GM20000 (cell line): ENCODE results near the gene BOD1L2.

ENCODE experiments used
- DNase-seq: peaks from one replicate; pipeline ENCODE4 v3.0.0; 2012; ENCODE audit warnings: low spot score
- TF ChIP-seq, protein P1 (sequence below): IDR thresholded peaks from 2 replicates; pipeline ENCODE4 v1.5.1; 2012; ENCODE audit warnings: mild to moderate bottlenecking, control low read depth; ENCODE audit errors: extremely low read depth, missing control alignments

BOD1L2 gene

DNA sequence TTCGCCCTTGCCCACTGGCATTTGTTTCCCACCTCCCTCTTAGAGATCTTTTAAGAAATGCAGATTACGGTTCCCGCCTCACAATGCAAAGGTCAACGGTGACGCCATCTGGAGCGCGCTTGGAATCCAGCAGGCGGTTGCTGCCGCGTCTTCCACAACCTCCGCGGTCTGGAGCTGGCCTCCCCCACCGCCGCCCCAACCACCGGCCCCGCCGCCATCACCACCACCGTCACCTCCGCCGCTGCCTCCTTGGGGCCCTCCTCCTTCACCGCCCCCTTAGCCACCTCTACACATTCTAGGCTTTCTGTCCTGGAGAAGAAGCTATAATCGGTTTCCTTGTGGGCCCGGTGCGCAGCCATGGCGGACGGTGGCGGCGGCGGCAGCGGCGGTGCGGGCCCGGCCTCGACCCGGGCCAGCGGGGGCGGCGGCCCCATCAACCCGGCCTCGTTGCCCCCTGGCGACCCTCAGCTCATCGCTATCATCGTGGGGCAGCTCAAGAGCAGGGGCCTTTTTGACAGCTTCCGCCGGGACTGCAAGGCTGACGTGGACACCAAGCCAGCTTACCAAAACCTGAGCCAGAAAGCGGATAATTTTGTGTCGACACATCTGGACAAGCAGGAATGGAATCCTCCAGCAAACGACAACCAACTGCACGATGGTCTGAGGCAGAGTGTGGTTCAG, at the start of gene BOD1L2:
TSS of gene BOD1L2 (plus strand) at position 132 of the 681 bp plus-strand sequence. CDS start at position 358, 226 bp downstream.
- no peak for DNase-seq
- TF ChIP-seq, protein P1, sequence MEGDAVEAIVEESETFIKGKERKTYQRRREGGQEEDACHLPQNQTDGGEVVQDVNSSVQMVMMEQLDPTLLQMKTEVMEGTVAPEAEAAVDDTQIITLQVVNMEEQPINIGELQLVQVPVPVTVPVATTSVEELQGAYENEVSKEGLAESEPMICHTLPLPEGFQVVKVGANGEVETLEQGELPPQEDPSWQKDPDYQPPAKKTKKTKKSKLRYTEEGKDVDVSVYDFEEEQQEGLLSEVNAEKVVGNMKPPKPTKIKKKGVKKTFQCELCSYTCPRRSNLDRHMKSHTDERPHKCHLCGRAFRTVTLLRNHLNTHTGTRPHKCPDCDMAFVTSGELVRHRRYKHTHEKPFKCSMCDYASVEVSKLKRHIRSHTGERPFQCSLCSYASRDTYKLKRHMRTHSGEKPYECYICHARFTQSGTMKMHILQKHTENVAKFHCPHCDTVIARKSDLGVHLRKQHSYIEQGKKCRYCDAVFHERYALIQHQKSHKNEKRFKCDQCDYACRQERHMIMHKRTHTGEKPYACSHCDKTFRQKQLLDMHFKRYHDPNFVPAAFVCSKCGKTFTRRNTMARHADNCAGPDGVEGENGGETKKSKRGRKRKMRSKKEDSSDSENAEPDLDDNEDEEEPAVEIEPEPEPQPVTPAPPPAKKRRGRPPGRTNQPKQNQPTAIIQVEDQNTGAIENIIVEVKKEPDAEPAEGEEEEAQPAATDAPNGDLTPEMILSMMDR = no peak

GRCh38 chr18:57107140-57107832, 39.6 kb upstream of the BOD1L2 start:
- DNase-seq = no peak
- TF ChIP-seq, protein P1 = no peak

- no peak for DNase-seq
- TF ChIP-seq, protein P1 = no peak
Measured at GRCh38 chr18:57110290-57110689, 36.6 kb upstream of the BOD1L2 start.

DNA sequence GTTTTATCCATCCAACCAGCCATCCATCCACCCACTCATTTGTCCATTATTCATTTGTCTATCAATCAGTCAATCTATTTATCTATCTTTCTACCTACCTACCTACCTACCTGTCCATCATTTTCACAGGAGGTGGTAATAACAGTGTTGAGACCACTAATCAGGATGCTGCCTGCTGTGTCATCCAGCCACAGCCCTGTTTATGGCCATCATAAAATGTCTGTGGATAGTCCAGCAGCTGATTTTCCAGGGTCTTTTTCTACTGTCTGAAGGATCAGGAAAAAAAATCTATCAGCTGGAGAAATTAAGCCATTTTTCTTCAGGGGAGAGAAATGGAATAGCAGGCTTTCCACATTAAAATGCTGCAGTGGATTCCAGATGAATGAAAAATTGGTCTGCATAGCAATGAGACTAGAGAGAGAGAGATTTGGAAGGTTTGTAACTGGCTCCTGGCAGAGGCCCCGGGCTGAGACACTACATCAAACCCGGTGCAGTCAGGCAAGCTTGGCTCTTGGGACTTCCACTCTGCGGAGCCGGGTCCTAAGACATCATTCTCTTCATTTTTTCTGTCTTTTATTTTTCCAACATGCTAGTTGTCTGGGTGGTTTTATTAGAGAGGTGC, 33.0 kb upstream of the BOD1L2 start:
- TF ChIP-seq, protein P1 = no peak
- DNase-seq = no peak

DNA sequence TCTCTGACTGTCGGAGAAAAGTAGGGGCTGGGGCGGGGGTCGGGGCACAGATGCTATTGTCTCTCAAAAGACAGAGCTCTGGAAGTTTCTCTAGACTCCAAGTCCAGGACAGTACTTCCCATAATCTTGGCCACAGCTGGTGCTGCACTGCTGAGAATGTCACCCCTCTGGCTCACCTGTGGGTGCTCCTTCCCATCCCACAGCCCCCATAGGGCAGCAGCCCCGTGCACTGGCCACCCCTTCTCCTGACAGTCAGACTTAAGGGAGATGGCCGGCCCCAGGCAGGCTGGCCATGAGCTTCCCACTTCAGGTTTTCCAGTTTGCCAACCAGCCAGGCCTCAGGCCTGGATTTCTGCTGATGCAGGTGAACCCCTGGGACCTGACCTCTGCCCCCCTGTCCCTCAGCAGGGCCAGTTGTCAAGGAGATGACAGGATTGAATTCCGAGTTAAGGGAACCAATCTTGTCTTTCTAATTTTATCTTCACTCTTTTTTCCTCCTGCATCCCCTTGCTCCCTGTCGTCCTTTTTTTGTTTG, 30.2 kb upstream of the BOD1L2 start:
- TF ChIP-seq, protein P1 = no peak
- DNase-seq = no peak

DNA sequence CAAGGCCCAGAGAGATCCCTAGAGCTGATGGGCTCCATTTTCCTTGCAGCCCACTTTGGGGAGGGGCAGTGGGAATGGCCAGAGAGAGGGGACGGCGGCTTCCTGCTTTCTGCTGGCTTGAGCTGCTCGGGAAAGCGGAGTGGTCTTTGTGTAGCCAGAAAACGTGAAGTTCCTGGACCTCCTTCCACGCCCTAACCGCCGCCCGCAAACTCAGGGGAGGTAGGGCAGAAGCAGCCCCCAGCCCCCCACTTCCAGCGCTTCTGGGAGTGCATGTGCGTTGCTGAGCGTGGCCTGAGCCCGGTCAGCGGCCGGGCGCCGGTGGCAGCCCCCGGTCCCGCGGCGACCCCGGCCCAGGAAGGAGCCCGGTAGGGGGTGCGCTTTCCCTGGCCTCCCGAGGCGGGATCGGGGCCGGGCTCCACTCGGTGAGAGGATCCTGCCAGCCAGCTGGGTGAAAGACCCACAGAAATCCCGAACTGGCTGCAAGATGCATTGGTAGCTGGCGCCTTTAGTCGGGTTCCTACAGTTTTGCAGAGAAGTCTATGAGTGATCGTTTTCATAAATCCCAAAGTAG, 25.3 kb upstream of the BOD1L2 start:
- no peak for DNase-seq
- TF ChIP-seq, protein P1 = no peak
